Measurements from ENCODE around the gene PPIF.
A peak's percentile ranks its signal among the peaks of the same experiment; 100 is the strongest.

The PPIF gene

DNA sequence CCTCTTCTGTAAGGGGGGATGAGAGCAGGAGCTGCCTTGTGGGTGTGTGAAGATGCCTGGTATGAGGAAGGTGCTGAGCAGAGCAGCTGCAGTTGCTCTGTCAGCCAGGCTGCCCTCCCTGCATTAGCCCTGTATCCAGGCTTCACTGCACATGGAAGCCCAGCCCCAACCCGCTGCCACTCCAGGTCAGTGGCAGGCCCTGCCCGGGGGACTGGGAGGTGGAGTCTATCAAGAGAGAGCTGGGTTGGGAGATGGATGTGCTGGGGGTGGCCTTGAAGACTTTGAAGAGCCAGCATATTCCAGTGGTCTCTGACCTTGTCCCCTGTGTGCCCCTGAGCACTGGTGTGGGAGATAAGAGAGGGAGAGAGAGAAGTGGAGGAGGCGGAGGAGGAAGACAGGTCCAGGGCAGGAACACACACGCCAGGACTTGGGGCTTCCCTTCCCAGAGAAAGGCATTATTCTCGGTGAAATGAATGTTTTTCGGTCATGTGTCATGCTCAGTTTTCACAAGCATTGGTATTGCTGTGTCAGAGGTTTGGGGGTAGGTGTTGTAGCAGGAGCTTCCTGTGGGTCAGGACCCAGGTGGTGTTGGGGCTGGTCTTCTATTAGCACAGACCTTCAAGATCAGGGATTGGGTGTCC is 2.6 kb downstream of the PPIF start:
- DNase-seq: no peak

DNA sequence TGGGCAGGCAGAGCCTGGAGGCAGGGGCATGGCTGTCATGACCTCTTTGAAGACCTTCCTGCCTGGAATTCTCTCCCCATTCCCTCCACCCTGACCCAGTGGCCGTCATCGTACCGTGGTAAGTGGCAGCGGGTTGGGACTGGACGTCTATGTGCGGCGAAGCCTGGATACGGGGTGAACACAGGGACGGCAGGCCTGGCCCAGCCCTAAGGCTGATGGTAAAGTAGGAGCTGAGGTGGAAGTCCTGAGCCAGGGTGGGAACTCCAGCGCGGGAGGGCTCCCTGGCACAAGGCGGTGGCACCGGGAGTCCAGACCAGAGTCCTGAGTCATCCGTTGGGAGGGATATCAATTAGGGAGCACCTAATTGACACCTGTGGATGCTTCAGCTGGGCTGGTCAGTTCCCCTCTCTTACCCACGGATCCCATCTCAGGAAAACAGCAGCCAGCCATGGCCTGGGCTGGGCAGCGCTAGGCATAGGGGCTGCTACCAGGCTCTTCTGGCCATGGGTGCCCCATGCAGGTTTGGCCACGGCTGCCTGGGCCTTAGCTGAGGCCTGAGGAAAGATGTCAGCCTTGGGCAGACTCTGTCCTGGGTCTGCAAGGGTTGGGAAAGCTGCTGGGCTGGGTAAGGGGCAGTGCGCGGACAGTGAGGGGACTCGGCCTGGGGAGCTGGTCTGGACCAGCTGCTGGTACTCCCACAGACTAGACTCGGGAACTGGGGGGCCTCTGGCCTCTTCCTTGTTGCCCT is 3.3 kb downstream of the PPIF start:
- no peak for DNase-seq

DNA sequence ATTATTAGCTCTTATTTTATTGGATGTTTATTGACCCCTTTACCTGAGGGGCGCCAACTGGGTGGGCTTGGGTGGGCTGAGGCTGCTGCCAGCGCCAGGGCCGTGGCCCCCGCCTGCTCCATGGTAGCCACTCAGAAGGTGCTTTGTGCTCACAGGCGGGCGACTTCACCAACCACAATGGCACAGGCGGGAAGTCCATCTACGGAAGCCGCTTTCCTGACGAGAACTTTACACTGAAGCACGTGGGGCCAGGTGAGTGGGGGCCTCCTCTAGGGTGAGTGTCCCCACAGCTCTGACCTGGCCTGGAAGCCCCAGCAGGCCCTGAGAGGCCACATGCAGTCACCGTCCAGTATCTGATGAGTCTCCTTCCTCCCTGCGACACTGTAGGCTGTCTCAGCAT is 4.1 kb downstream of the PPIF start:
- no peak for DNase-seq

DNA sequence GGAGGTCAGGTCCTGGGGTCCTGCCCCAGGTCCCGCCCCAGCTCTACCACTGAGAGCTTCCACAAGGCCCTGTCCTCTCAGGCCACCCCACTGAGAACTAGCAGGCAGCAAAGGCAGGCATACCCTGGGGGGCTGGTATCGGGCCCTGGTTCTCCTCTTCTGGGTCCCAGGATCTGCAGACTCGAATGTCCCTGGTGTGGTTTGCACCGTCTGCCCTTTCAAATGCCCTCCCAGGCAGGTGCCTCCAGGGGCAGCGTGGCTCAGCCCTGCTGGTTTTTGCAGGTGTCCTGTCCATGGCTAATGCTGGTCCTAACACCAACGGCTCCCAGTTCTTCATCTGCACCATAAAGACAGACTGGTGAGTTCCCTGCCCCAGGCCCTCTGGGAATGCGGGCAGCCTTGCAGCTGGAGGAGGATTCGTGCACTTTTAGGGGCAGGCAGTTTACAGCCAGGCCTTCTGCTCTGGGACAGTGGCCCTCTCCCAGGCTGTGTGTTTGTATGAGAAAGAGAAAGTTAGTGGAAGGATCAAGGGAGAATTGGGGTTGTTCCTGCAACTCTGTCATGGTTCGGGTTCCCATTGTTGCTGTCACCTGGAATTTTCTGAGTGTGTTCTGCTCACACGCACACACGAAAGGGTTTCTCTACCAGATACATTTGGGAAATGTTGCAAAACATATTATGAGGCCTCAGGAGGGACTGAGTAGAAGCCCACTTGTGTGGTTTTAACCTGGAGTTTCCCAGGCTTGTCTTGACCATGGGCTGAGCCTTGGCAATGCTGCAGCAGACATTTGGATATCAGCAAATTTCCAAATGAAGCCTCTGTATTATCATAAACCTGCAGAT is 5.0 kb downstream of the PPIF start:
- no peak for DNase-seq

DNA sequence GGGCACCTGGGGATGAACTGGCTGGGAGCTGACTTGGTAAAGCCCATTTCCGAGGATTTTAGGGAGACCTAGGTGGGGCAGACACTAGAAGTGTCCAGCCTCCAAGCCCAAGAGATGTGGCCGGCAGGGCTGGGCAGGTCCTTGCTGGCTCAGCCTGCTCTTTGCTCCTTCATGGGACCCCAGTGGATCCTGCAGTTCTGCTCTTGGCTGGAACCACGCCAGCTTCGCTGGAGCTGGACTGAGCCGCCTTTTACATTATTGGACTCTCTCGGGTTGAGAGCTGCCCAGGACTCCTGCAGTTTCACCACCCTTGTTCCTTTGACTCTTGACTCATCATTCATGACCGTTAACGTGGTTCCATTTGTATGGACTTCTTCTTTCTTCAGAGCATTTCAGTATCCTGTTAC is 5.7 kb downstream of the PPIF start:
- no peak for DNase-seq

DNA sequence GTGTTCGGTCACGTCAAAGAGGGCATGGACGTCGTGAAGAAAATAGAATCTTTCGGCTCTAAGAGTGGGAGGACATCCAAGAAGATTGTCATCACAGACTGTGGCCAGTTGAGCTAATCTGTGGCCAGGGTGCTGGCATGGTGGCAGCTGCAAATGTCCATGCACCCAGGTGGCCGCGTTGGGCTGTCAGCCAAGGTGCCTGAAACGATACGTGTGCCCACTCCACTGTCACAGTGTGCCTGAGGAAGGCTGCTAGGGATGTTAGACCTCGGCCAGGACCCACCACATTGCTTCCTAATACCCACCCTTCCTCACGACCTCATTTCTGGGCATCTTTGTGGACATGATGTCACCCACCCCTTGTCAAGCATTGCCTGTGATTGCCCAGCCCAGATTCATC is 6.5 kb downstream of the PPIF start:
- DNase-seq: no peak

DNA sequence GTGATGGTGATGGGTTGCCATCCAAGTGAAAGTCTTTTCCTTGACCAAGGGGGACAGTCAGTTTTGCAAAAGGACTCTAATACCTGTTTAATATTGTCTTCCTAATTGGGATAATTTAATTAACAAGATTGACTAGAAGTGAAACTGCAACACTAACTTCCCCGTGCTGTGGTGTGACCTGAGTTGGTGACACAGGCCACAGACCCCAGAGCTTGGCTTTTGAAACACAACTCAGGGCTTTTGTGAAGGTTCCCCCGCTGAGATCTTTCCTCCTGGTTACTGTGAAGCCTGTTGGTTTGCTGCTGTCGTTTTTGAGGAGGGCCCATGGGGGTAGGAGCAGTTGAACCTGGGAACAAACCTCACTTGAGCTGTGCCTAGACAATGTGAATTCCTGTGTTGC is 6.9 kb downstream of the PPIF start:
- no peak for DNase-seq

DNA sequence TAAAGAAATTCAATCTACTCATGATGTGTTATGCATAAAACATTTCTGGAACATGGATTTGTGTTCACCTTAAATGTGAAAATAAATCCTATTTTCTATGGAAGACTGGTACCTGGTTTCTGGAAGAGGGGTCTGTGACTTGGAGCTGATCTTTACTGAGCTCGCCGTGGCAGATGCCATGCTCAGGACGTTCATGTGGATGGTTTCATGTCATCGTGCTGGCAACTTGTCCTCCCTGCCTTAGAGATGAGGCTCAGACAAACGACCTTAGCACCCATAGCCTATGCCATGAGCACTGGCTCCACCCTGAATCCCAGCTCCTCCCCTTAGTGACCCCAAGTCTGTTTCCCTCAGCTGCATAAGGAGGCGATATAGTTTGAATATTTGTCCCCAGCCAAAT is 7.3 kb downstream of the PPIF start:
- DNase-seq: no peak

DNA sequence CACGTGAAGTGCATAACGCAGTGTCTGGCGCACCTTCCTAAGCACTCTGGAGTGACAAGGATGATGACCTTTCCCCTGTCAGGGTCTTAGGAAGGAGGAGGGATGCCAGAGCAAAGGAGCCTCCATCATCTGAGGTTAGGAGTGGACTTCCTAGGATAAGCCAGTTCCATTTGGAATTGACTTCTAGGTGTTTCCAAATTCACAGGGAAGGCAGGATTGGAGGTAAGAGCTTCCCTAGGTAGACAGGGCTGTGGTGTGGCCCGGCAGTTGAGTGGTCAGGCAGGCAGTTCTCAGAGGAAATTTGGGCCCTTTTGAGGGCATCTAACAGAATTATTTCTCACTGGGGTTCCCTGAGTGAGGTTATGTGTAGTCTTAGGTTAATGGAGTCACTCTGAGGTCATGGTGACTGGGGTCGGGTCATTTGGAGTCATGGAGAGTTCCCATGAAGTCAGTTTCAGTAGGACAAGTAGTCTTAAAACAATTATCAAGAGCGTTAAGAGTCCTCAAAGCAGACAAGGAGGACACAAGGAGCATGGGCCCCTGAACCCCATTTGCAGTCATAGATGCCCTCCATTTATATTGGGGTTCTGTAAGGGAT is 8.2 kb downstream of the PPIF start:
- DNase-seq: no peak

DNA sequence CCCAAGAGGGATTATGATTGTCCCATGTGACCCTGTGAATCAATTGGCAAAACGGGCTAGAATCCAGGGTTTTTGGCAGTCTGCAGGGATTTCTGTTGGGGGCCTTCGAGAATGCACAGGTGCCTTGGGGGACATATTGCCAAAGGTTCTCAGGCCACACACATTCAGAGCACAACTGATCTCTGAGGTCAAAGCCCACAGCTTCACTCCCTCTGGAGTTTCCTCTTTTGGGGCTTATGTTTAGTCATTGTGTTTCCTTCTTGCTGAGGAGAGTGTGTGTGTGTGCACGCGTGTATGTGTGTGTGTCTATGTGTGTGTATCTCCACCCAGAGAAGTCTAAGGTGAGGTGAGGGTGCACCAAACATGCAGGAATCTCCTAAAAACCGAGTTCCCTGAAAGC is 8.8 kb downstream of the PPIF start:
- DNase-seq: no peak

DNA sequence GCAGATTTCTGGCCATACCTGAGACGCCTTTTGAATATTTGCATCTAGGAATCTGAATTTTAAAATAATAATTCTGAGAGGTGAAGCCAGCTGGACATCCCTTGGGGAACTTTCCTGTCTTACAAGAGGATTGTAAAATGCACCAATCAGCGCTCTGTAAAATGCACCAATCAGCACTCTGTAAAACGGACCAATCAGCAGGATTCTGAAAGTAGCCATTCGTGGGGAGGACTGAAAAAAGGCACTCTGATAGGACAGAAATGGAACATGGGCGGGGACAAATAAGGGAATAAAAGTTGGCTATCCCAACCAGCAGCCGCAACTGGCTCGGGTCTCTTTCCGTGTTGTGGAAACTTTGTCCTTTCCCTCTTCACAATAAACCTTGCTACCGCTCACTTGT is 9.9 kb downstream of the PPIF start:
- no peak for DNase-seq

DNA sequence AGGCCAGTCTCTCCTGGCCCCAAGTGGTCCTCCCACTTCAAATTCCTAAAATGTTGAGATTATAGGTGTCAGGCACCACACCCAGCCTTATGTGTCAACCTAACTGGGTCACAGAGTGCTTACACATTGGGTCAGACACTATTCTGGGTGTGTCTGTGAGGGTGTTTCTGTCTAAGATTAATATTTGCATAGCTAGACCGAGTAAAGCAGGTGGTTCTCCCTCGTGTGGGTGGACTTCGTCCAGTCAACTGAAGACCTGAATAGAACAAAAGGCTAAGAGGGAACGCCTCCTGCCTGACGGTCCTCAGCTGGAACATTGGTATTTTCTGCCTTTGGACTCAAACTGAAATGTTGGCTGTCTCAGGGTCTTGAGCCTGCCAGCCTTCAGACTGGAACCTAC is 11.5 kb downstream of the PPIF start:
- peak; percentile 71 for DNase-seq

DNA sequence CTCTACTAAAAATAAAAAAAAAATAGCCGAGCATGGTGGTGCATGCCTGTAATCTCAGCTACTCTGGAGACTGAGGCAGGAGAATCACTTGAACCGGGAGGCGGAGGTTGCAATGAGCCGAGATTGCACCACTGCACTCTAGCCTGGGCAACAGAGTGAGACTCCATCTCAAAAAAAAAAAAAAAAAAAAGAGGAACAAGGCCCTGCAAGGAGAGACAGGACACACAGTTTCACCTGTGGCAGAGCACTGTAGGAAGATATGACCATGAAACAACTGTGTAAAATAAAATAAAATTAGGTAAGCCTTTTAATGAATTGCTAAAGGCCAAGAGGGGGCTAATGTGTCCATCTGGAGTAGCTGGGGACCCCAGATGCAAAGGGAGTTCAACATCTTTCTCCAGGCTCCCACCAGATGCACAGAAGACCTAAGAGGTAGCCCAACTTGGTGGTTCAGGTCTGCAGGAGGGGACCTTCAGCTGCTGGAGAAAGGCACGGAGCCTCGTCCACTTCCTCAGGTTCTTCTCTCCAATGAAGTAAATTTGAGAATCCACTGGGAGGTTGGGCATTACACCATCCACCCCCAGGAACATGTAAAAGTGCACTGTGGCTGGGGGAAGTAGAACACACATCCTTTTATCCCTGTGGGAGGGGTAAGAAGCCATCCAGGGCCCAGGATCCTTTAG is 12.7 kb downstream of the PPIF start:
- DNase-seq: no peak

DNA sequence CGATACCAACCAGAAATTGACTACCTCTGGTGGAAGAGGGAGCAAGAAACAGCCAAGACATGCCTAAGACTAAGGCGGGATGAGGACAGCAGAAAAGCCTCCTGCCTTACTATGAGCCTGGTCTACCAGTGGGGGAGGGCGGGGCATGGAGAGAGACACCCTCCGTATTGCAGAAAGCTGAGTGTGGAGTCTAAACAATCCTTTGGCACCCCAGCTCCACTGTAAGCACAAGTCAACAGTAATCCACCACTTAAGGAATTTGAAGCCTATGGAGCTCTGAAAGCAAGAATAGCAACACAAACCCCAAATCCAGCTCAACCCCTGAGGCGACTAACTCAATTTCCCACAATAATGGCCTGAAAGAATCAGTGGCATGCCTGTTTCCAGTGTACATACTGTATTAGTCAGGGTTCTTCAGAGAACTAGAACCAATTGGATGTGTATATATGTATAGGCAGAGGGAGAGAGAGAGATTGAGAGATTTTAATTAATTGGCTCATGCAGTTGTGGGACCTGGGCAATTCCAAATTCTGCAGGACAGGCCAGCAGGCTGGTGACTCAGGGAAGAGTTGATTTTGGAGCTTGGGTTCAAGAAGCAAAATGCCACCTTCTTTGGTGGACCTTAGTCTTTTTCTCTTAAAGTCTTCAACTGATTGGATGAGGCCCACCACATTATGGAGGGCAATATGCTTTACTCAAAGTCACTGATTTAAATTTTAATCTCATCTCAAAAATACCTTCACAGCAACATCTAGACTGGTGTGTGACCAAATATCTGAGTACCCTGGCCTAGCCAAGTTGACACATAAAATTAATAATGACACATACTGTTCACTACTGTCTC is 13.5 kb downstream of the PPIF start:
- DNase-seq: no peak

DNA sequence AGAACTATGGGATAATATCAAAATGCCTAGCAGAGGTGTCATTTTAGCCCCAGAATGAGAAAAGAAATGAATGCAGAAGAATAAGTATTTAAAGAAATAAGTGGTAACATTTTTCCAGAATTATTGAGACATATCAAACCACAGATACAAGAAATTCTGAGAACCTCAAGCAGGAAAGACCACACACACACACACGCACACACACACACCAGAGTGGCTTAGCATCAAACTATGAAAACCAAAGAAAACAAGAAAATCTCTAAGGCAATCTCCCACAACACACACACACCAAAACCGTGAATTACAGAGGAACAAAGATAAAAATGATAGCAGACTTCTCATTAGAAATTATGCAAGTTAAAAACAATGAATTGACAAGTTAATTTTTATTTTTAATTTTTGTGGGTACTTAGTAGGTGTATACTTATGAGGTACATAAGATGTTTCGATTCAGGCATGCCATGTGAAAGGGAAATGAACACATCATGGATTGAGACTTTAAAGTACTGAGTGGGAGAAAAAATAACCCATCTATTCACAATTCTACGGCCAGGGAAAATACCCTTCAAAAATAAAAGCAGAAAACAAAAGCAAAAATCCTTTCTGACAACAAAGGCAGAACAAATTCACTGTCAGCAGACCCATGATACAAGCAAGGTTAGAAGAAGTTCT is 14.6 kb downstream of the PPIF start:
- DNase-seq: no peak

DNA sequence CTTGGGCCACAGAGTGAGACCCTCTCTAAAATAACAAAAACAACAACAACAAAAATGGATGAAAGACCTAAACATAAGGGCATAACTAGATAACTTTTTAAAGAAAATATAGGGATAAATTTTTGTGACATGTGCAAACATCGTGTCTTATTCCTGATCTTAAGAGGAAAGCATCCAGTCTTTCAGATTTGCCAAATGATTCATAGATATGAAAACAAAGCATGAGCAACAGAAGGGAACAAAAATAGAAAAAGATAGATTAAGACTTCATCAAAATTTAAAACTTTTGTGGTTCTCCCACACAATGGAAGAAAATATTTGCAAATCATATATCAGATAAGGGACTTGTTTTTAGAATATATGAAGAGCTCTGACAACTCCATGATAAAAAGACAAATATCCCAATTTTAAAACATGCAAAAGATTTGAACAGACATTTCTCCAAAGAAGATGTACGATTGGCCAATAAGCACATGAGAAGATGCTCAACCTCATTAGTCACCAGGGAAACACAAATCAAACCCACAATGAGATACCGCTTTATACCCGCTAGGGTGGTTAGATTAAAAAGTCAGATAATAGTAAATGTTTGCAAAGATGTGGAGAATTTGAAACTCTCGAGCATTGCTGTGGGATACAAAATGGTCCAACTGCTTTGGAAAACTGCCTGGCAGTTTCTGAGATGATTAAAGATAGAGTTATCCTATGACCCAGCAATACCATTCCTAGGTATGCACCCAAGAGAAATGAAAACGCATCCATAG is 20.3 kb downstream of the PPIF start:
- DNase-seq: no peak

DNA sequence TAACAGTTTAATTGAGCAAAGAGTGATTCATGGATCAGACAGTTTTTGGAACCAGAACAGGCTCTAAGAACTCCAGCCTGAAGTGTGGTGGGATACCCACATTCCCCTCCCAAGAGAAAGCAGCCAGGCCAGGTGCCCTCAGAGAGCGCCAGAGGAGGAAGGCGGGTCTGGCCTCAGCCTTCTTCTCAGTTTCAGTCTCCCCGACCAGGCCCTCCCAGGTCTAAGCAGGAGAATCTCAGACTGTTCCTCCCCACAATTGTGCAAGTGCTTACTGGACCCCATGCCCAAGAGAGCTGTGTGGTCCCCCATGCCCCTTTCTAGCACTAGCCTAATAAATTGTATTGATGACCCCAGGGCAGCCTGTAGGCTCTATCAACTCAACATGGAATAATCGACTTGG is 25.6 kb downstream of the PPIF start:
- no peak for DNase-seq

DNA sequence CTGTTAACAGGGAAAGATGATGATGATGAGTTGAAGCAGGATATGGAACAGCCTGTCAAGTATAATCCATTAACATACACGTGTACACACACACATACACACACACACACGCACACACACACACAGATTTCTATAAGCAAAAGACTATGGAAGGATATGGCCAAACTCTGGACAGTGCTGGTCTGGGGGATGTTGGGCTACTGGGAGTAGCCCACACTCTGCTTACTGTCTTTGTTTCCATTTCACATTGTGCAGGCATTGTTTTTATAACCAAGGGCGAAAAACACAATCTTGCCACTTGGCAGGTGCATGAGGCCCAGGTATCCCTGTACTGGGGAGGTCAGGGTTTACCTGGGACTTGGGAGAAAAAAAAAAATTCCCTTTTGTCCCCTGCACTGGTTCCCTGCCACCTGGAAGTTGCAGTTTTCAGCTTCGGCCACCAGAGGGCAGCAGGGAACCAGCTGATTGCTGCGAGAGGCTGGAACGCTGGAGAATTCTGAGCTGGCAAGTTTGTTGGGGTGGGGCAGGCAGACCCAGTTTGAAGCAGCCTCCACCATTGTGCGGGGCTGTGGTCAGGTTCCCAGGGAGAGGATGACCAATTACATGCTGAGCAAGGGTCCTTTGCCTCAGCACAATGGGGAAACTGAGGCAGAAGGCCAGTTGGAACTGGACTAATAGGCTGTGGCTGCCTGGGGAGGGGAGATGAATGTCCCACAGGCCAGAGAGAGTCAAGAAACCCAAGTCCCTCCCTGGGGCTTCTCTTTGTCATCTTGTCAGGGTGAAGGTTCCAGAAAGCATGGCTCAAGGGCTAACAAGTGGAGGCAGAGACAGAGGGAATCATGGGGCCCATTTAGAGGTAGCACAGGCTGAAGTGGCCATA is 27.3 kb downstream of the PPIF start:
- DNase-seq: peak; percentile 20

DNA sequence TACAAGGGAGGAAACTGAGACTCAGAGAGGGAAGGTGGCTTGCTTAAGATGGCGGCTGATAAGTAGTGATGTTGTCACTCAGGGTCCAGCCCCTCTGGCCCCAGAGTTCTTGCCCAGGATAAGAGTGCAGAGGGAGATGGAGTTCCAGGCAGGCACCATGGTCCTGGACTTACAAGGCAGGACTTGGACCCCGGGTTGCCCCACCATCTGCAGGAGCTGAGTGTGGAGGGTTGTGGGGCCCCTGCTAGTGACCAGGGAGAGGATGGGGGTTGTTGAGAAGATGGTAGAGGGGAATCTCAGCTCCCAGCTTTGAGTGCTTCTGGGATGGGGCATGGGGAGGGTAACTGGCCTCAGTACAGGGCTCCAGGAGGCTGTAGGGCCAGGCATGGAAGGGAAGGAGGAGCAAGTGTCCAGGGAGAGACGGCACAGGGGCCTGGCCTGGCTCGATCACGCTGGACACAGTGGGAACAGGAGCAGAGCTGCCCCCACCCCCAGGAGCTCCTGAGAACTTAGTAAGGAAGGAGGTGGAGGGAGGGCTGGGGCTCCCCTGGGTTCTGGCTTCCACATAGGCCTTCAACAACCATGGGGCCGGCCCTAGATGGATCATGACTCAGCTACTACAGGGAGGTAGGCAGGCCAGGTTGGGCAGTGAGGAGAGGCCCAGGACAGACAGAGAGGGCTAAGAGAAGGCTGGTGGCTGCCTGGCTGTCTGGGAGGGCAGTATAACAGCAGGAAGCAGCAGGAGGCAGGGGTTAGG is 28.2 kb downstream of the PPIF start:
- DNase-seq: no peak
